Measurements from ENCODE around the gene UBTD2. TPM values are rescaled to one million over a fixed set of nuclear protein-coding genes. Genes with fewer than 3 reads are reported as not detected.
"Not testable (repeated sequence)": the region's sequence is repeated elsewhere in the genome, so short reads cannot be mapped to it uniquely, and the experiment has no call there.

The UBTD2 gene
- total RNA-seq, 1 donor from 2014 or later, result 7.1 TPM

GRCh38 chr5:172199446-172199845, 84.1 kb downstream of the UBTD2 start:
- DNase-seq (ENCODE audit: low spot score) (no peak), ATAC-seq (no peak)

- ATAC-seq; DNase-seq (ENCODE audit: low spot score): not testable (repeated sequence)
Measured at GRCh38 chr5:172197775-172198174, 85.8 kb downstream of the UBTD2 start.

- DNase-seq (ENCODE audit: low spot score), result no peak
- no peak for ATAC-seq
Measured at GRCh38 chr5:172194985-172195774, 88.4 kb downstream of the UBTD2 start.

GRCh38 chr5:172193872-172194271, 89.7 kb downstream of the UBTD2 start, which contains the start of gene EFCAB9:
Gene EFCAB9 (plus strand): TSS chr5:172194172. CDS start chr5:172194173, 1 bp downstream.
- no peak for ATAC-seq
- DNase-seq (ENCODE audit: low spot score), result no peak

GRCh38 chr5:172189693-172190296, 93.8 kb downstream of the UBTD2 start:
- DNase-seq (ENCODE audit: low spot score) (no peak), ATAC-seq (no peak)

- DNase-seq (ENCODE audit: low spot score) (peak; percentile 42), ATAC-seq (no peak)
Measured at GRCh38 chr5:172188893-172189692, 94.5 kb downstream of the UBTD2 start.

- ATAC-seq, result peak; percentile 92
- DNase-seq (ENCODE audit: low spot score), result peak; percentile 97
Measured at GRCh38 chr5:172188033-172188892, 95.3 kb downstream of the UBTD2 start, which contains the start of gene STK10. Gene STK10 (minus strand): TSS chr5:172188224. CDS start chr5:172188042, 182 bp downstream.

- DNase-seq (ENCODE audit: low spot score) (peak; percentile 62), ATAC-seq (peak; percentile 2)
Measured at GRCh38 chr5:172187118-172188032, 96.2 kb downstream of the UBTD2 start.

GRCh38 chr5:172186114-172186695, 97.4 kb downstream of the UBTD2 start:
- ATAC-seq (no peak), DNase-seq (ENCODE audit: low spot score) (no peak)

GRCh38 chr5:172185096-172185461, 98.5 kb downstream of the UBTD2 start:
- DNase-seq (ENCODE audit: low spot score) (no peak), ATAC-seq (no peak)

- no peak for DNase-seq (ENCODE audit: low spot score)
Measured at GRCh38 chr5:172183881-172184280, 99.7 kb downstream of the UBTD2 start.

GRCh38 chr5:172182291-172182690, 101.3 kb downstream of the UBTD2 start:
- no peak for ATAC-seq
- no peak for DNase-seq (ENCODE audit: low spot score)

More at GRCh38 chr5:172183881-172184280, 99.7 kb downstream of the UBTD2 start:
- no peak for ATAC-seq

- DNase-seq (ENCODE audit: low spot score), result no peak
- ATAC-seq, result no peak
Measured at GRCh38 chr5:172180936-172181335, 102.6 kb downstream of the UBTD2 start.

- no peak for DNase-seq (ENCODE audit: low spot score)
- ATAC-seq, result peak; percentile 45
Measured at GRCh38 chr5:172178991-172179989, 104.3 kb downstream of the UBTD2 start.

GRCh38 chr5:172178301-172178987, 105.1 kb downstream of the UBTD2 start:
- no peak for DNase-seq (ENCODE audit: low spot score)
- no peak for ATAC-seq

GRCh38 chr5:172177176-172177575, 106.4 kb downstream of the UBTD2 start:
- DNase-seq (ENCODE audit: low spot score), result no peak

GRCh38 chr5:172175263-172175719, 108.3 kb downstream of the UBTD2 start:
- DNase-seq (ENCODE audit: low spot score), result no peak
- ATAC-seq, result peak; percentile 43

More at GRCh38 chr5:172177176-172177575, 106.4 kb downstream of the UBTD2 start:
- no peak for ATAC-seq

All from left lobe of liver (tissue), 2 donors.